IgD-negative memory B cell (primary cell): ENCODE measurements around the gene OPTC. TPM values are rescaled to one million over a fixed set of nuclear protein-coding genes. Genes with fewer than 3 reads are reported as not detected.
A peak's percentile ranks its signal among the peaks of the same experiment; 100 is the strongest.
"Not testable (repeated sequence)": the region's sequence is repeated elsewhere in the genome, so short reads cannot be mapped to it uniquely, and the experiment has no call there.

Source experiments
- H3K27ac Mint-ChIP-seq, 3 donors: one replicate each; pipeline ENCODE4 v1.8.0; 2020 to 2022; ENCODE audit warnings: mild to moderate bottlenecking in 3 of 3, mixed read lengths in 3 of 3, moderate library complexity in 1 of 3
- H3K27me3 Mint-ChIP-seq: one replicate; pipeline ENCODE4 v1.8.0; 2021; ENCODE audit warnings: mixed read lengths
- H3K36me3 Mint-ChIP-seq: one replicate; pipeline ENCODE4 v1.8.0; 2020; ENCODE audit warnings: mild to moderate bottlenecking, mixed read lengths
- H3K4me1 Mint-ChIP-seq, 3 donors: one replicate each; pipeline ENCODE4 v1.8.0; 2020 to 2022; ENCODE audit warnings: mixed read lengths in 3 of 3, mild to moderate bottlenecking in 1 of 3
- H3K4me3 Mint-ChIP-seq, 4 donors: one replicate each; pipeline ENCODE4 v1.8.0; 2020 to 2022; ENCODE audit warnings: mild to moderate bottlenecking in 4 of 4, mixed read lengths in 4 of 4, moderate library complexity in 3 of 4
- H3K9me3 Mint-ChIP-seq, 3 donors: one replicate each; pipeline ENCODE4 v1.8.0; 2020 to 2021; ENCODE audit warnings: mixed read lengths in 3 of 3, mild to moderate bottlenecking in 1 of 3
- polyA plus RNA-seq: library from polyadenylated mRNA; unstranded; fragments of 300-500 nt; fragmentation: Illumina TruSeq; gene quantifications from one replicate; pipeline ENCODE4 v1.2.3, GENCODE V29; 2021

Gene OPTC
- polyA plus RNA-seq, 1 donor from 2014 or later: not detected

GRCh38 chr1:203459671-203460201 is 34.2 kb upstream of the OPTC start:
- no peaks in the 10 kb centered on the region for H3K9me3 Mint-ChIP-seq
- no peak overlapping the region for H3K27ac Mint-ChIP-seq
- peaks cover 40% of the 10 kb centered on the region for H3K27me3 Mint-ChIP-seq
- H3K36me3 Mint-ChIP-seq: peaks cover 3% of the 10 kb centered on the region
- H3K4me1 Mint-ChIP-seq: peaks cover 13 to 22% (median 14%) of the 10 kb centered on the region in 3 donors
- no peak overlapping the region for H3K4me3 Mint-ChIP-seq

GRCh38 chr1:203461717-203462116 is 32.2 kb upstream of the OPTC start:
- Mint-ChIP-seq H3K27me3 (peaks cover 29% of the 10 kb centered on the region), H3K27ac (peak overlapping the region in 1 of 3 donors; percentile 13), H3K4me1 (peaks cover 13 to 22% (median 14%) of the 10 kb centered on the region in 3 donors), H3K9me3 (no peaks in the 10 kb centered on the region), H3K36me3 (peaks cover 1% of the 10 kb centered on the region), H3K4me3 (peak overlapping the region in 1 of 4 donors; percentile 1)

- H3K36me3 Mint-ChIP-seq: peaks cover 1% of the 10 kb centered on the region
- no peaks in the 10 kb centered on the region for H3K9me3 Mint-ChIP-seq
- peak overlapping the region in 1 of 4 donors; percentile 10 for H3K4me3 Mint-ChIP-seq
- peaks cover 25% of the 10 kb centered on the region for H3K27me3 Mint-ChIP-seq
- peaks cover 13 to 22% (median 14%) of the 10 kb centered on the region in 3 donors for H3K4me1 Mint-ChIP-seq
- peak overlapping the region in 1 of 3 donors; percentile 13 for H3K27ac Mint-ChIP-seq
Observed at GRCh38 chr1:203462143-203462542, 31.8 kb upstream of the OPTC start.

GRCh38 chr1:203462878-203463277 is 31.1 kb upstream of the OPTC start:
- no peak overlapping the region for H3K4me3 Mint-ChIP-seq
- H3K36me3 Mint-ChIP-seq: peaks cover 1% of the 10 kb centered on the region
- no peak overlapping the region for H3K27ac Mint-ChIP-seq
- H3K27me3 Mint-ChIP-seq: peaks cover 20% of the 10 kb centered on the region
- H3K9me3 Mint-ChIP-seq: no peaks in the 10 kb centered on the region
- H3K4me1 Mint-ChIP-seq: peaks cover 13 to 22% (median 14%) of the 10 kb centered on the region in 3 donors

GRCh38 chr1:203463469-203464062 is 30.4 kb upstream of the OPTC start:
- Mint-ChIP-seq H3K27ac (no peak overlapping the region), H3K27me3 (peaks cover 20% of the 10 kb centered on the region), H3K4me1 (peaks cover 13 to 22% (median 14%) of the 10 kb centered on the region in 3 donors), H3K9me3 (no peaks in the 10 kb centered on the region), H3K36me3 (no peaks in the 10 kb centered on the region), H3K4me3 (no peak overlapping the region)

GRCh38 chr1:203464226-203464625 is 29.7 kb upstream of the OPTC start:
- Mint-ChIP-seq H3K4me1 (peaks cover 13 to 22% (median 14%) of the 10 kb centered on the region in 3 donors), H3K27ac (no peak overlapping the region), H3K4me3 (no peak overlapping the region), H3K9me3 (no peaks in the 10 kb centered on the region), H3K36me3 (no peaks in the 10 kb centered on the region), H3K27me3 (peaks cover 15% of the 10 kb centered on the region)

GRCh38 chr1:203464743-203465142 is 29.2 kb upstream of the OPTC start:
- Mint-ChIP-seq H3K27ac (no peak overlapping the region), H3K27me3 (peaks cover 12% of the 10 kb centered on the region), H3K4me1 (peaks cover 12 to 20% (median 13%) of the 10 kb centered on the region in 3 donors), H3K9me3 (no peaks in the 10 kb centered on the region), H3K36me3 (no peaks in the 10 kb centered on the region), H3K4me3 (no peak overlapping the region)

GRCh38 chr1:203465146-203465798 is 28.7 kb upstream of the OPTC start:
- peaks cover 15% of the 10 kb centered on the region for H3K27me3 Mint-ChIP-seq
- H3K4me1 Mint-ChIP-seq: peaks cover 11 to 16% (median 11%) of the 10 kb centered on the region in 3 donors
- no peaks in the 10 kb centered on the region for H3K36me3 Mint-ChIP-seq
- no peaks in the 10 kb centered on the region for H3K9me3 Mint-ChIP-seq
- no peak overlapping the region for H3K4me3 Mint-ChIP-seq
- no peak overlapping the region for H3K27ac Mint-ChIP-seq

GRCh38 chr1:203465948-203466347 is 28.0 kb upstream of the OPTC start:
- peaks cover 8 to 13% (median 8%) of the 10 kb centered on the region in 3 donors for H3K4me1 Mint-ChIP-seq
- no peak overlapping the region for H3K4me3 Mint-ChIP-seq
- H3K27ac Mint-ChIP-seq: no peak overlapping the region
- H3K9me3 Mint-ChIP-seq: no peaks in the 10 kb centered on the region
- no peaks in the 10 kb centered on the region for H3K36me3 Mint-ChIP-seq
- peaks cover 15% of the 10 kb centered on the region for H3K27me3 Mint-ChIP-seq

- not testable (repeated sequence) for H3K4me1 Mint-ChIP-seq, H3K36me3 Mint-ChIP-seq, H3K9me3 Mint-ChIP-seq, H3K27ac Mint-ChIP-seq
- Mint-ChIP-seq H3K27me3 (peaks cover 11% of the 10 kb centered on the region), H3K4me3 (peak overlapping the region in 1 of 4 donors; percentile 5)
Observed at GRCh38 chr1:203466906-203467549, 26.9 kb upstream of the OPTC start.

- H3K9me3 Mint-ChIP-seq: no peaks in the 10 kb centered on the region
- H3K27ac Mint-ChIP-seq: no peak overlapping the region
- no peaks in the 10 kb centered on the region for H3K36me3 Mint-ChIP-seq
- peaks cover 0 to under 1% (median 0%) of the 10 kb centered on the region in 3 donors for H3K4me1 Mint-ChIP-seq
- peaks cover 10% of the 10 kb centered on the region for H3K27me3 Mint-ChIP-seq
- H3K4me3 Mint-ChIP-seq: no peak overlapping the region
Observed at GRCh38 chr1:203467550-203467921, 26.4 kb upstream of the OPTC start.

GRCh38 chr1:203468326-203468725 is 25.6 kb upstream of the OPTC start:
- Mint-ChIP-seq H3K4me1 (no peaks in the 10 kb centered on the region), H3K27me3 (peaks cover 10% of the 10 kb centered on the region), H3K9me3 (no peaks in the 10 kb centered on the region), H3K36me3 (no peaks in the 10 kb centered on the region), H3K4me3 (no peak overlapping the region), H3K27ac (no peak overlapping the region)

GRCh38 chr1:203470240-203470639 is 23.7 kb upstream of the OPTC start:
- Mint-ChIP-seq H3K4me1 (no peaks in the 10 kb centered on the region), H3K9me3 (no peaks in the 10 kb centered on the region), H3K27me3 (peaks cover 8% of the 10 kb centered on the region), H3K36me3 (no peaks in the 10 kb centered on the region), H3K4me3 (no peak overlapping the region), H3K27ac (no peak overlapping the region)

- Mint-ChIP-seq H3K27me3 (peaks cover 14% of the 10 kb centered on the region), H3K4me1 (no peaks in the 10 kb centered on the region), H3K36me3 (no peaks in the 10 kb centered on the region), H3K4me3 (no peak overlapping the region), H3K9me3 (no peaks in the 10 kb centered on the region), H3K27ac (no peak overlapping the region)
Observed at GRCh38 chr1:203471841-203472240, 22.1 kb upstream of the OPTC start.

GRCh38 chr1:203473281-203473680 is 20.7 kb upstream of the OPTC start:
- no peaks in the 10 kb centered on the region for H3K4me1 Mint-ChIP-seq
- H3K27me3 Mint-ChIP-seq: peaks cover 17% of the 10 kb centered on the region
- H3K9me3 Mint-ChIP-seq: no peaks in the 10 kb centered on the region
- H3K4me3 Mint-ChIP-seq: no peak overlapping the region
- no peak overlapping the region for H3K27ac Mint-ChIP-seq
- no peaks in the 10 kb centered on the region for H3K36me3 Mint-ChIP-seq
